Esophagus muscularis mucosa (tissue), 3 donors: ENCODE data around the gene USP9X.

Experiments used
- CTCF ChIP-seq, 3 experiments: fragments of 200-600 bp in 2 of 3; fragments of 450-650 bp in 1 of 3; sonication (generic) in 2 of 3; IDR thresholded peaks; one replicate each; pipeline ENCODE4 v1.5.1; 2017 to 2019; ENCODE audit warnings: antibody characterized with exemption in 3 of 3, mild to moderate bottlenecking in 2 of 3, moderate library complexity in 1 of 3
- POLR2A ChIP-seq: fragments of 450-650 bp; IDR thresholded peaks from one replicate; pipeline ENCODE4 v1.6.1; 2017; ENCODE audit warnings: antibody characterized with exemption, moderate library complexity, mild to moderate bottlenecking, low read depth
- POLR2AphosphoS5 ChIP-seq, 2 donors: sonication (generic); formaldehyde crosslinking; IDR thresholded peaks; one replicate each; pipeline ENCODE4 v1.6.1; 2017; ENCODE audit warnings: antibody characterized with exemption in 2 of 2

GRCh38 chrX:41259516-41259915 lies 174.3 kb downstream of the USP9X start:
- no peak for TF ChIP-seq CTCF (IDR thresholded peaks at IDR 0.05)
- TF ChIP-seq POLR2AphosphoS5 (IDR thresholded peaks at IDR 0.05), result no peak
- no peak for TF ChIP-seq POLR2A
